Lower lobe of right lung (tissue), 2 donors: Measurements from ENCODE around the gene LATS2. TPM values are rescaled to one million over a fixed set of nuclear protein-coding genes. Genes with fewer than 3 reads are reported as not detected.
"Not testable (repeated sequence)": the region's sequence is repeated elsewhere in the genome, so short reads cannot be mapped to it uniquely, and the experiment has no call there.

Experiments used
- ATAC-seq, 2 donors: fragments of 200-7000 bp; cut with Tn5 transposase; one replicate each; pipeline ENCODE4 v1.9.1; 2020 to 2022; ENCODE audit warnings: mild to moderate bottlenecking in 2 of 2, moderate library complexity in 2 of 2
- DNase-seq: peaks from one replicate; pipeline ENCODE4 v3.0.0-alpha.2; 2020
- H3K27ac ChIP-seq: fragments of 200-600 bp; one replicate; pipeline ENCODE4 v1.8.0; 2022
- H3K27me3 ChIP-seq: fragments of 200-600 bp; one replicate; pipeline ENCODE4 v1.8.0; 2022; ENCODE audit warnings: low read depth
- H3K36me3 ChIP-seq: fragments of 200-600 bp; one replicate; pipeline ENCODE4 v1.8.0; 2022; ENCODE audit warnings: mild to moderate bottlenecking
- H3K4me1 ChIP-seq: fragments of 200-600 bp; one replicate; pipeline ENCODE4 v1.8.0; 2022
- H3K4me3 ChIP-seq: fragments of 200-600 bp; one replicate; pipeline ENCODE4 v1.8.0; 2022; ENCODE audit warnings: mild to moderate bottlenecking
- H3K9me3 ChIP-seq: fragments of 200-600 bp; one replicate; pipeline ENCODE4 v1.8.0; 2022
- CTCF ChIP-seq: fragments of 200-600 bp; IDR thresholded peaks from one replicate; pipeline ENCODE4 v1.8.0; 2022; ENCODE audit warnings: antibody characterized with exemption, mild to moderate bottlenecking
- intact Hi-C: fragments of 100-400 bp; cut with DNase I; formaldehyde crosslinking; loops from one replicate; pipeline ENCODE4 v1.11.0; 2022
- total RNA-seq: library from RNA; stranded (reverse); fragmentation: NEBNext Ultra II Directional; extraction: Animal tissue kit (Norgen Biotek cat#: 25700); gene quantifications from one replicate; pipeline ENCODE4 v1.2.1, GENCODE V29; 2021
- donor health status: DM: no; HTN: yes; CAD: no; lungs with severe emphysema.

LATS2 gene
- total RNA-seq, 1 donor from 2014 or later = 26.1 TPM

DNA sequence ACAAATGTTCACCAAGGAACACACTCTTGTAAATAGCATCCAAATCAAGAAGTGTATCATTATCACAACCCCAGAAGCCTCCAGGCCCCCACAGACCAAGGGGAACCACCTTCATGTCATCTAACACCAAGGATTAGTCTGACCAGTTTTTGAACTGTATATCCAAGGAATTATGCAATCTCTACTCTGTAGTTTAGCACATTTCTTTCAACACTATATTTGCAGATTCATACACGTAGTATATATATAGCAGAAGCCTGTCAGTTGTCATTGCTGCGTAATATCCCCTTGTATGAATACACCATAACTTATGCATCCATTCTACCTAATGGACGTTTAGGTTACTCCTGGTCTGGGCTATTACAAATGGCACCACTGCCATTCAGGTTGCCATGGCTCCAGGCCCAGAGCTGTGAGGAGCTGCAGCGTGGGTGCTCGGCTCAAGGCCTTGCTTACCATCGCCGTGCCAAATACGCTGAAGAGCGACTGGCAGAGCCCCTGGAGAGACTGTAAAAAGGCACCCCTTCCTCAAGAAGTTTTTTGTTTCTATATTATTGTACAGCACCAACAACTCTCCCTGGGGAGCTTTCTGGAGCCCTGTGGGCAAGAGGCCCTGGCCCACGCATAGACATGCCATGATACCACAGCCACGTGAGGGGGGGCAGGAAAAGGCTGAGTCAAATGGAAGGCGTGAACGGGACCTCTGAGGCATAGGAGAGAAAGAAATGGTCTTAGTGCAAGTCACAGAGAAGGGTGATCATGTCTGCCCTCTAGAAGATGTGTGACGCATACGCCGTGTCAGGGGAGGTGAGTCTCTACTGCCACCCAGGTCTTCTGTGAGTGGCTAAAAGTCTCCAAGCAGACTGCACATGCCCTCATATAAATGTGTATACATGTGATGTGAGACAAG is 10.8 kb downstream of the LATS2 start:
- TF ChIP-seq CTCF = no peak
- intact Hi-C loops = no loop called here

GRCh38 chr13:21049731-21050130 is 11.7 kb downstream of the LATS2 start:
- H3K9me3 ChIP-seq, ATAC-seq, H3K27ac ChIP-seq, H3K4me3 ChIP-seq, H3K27me3 ChIP-seq, intact Hi-C loops, DNase-seq: not testable (repeated sequence)
- peaks cover 74% of the 10 kb centered on the region for H3K4me1 ChIP-seq
- H3K36me3 ChIP-seq = peaks cover 17% of the 10 kb centered on the region

More for the DNA sequence above, 10.8 kb downstream of the LATS2 start:
- ATAC-seq = no peak
- DNase-seq = no peak
- no peak overlapping the region for H3K27ac ChIP-seq
- no peak overlapping the region for H3K4me3 ChIP-seq
- H3K4me1 ChIP-seq = peaks cover 74% of the 10 kb centered on the region
- H3K27me3 ChIP-seq = no peaks in the 10 kb centered on the region
- H3K36me3 ChIP-seq = peaks cover 9% of the 10 kb centered on the region
- no peaks in the 10 kb centered on the region for H3K9me3 ChIP-seq

GRCh38 chr13:21048901-21049698 is 12.3 kb downstream of the LATS2 start:
- H3K27me3 ChIP-seq = no peaks in the 10 kb centered on the region
- ATAC-seq (no peak), DNase-seq (no peak)
- intact Hi-C loops = no loop called here
- no peak overlapping the region for H3K27ac ChIP-seq
- TF ChIP-seq CTCF = no peak
- H3K36me3 ChIP-seq = peaks cover 20% of the 10 kb centered on the region
- H3K4me3 ChIP-seq = no peak overlapping the region
- H3K9me3 ChIP-seq = no peaks in the 10 kb centered on the region
- peaks cover 73% of the 10 kb centered on the region for H3K4me1 ChIP-seq

- Histone ChIP-seq H3K9me3 (no peaks in the 10 kb centered on the region), H3K27ac (no peak overlapping the region), H3K27me3 (no peaks in the 10 kb centered on the region), H3K4me1 (peaks cover 67% of the 10 kb centered on the region), H3K36me3 (peaks cover 25% of the 10 kb centered on the region), H3K4me3 (no peak overlapping the region)
- intact Hi-C loops = no loop called here
- no peak for TF ChIP-seq CTCF
- DNase-seq (no peak), ATAC-seq (no peak)
These were observed 13.6 kb downstream of the LATS2 start for GRCh38 chr13:21047591-21048282.

GRCh38 chr13:21047087-21047486 is 14.3 kb downstream of the LATS2 start:
- Histone ChIP-seq H3K4me1 (peaks cover 70% of the 10 kb centered on the region), H3K27me3 (no peaks in the 10 kb centered on the region), H3K27ac (no peak overlapping the region), H3K9me3 (no peaks in the 10 kb centered on the region), H3K4me3 (no peak overlapping the region), H3K36me3 (peaks cover 25% of the 10 kb centered on the region)
- ATAC-seq = no peak
- DNase-seq = no peak
- TF ChIP-seq CTCF = no peak
- intact Hi-C loops = no loop called here
